Stimulated activated naive CD8-positive, alpha-beta T cell treated with anti-CD3 and anti-CD28 coated beads, Interleukin-15, Interleukin-2, amounts not matched to agents 100 ng/mL and 50 ng/mL, for 24 hours (primary cell): ENCODE results near the gene ZNF821.
"Not testable (repeated sequence)": the region's sequence is repeated elsewhere in the genome, so short reads cannot be mapped to it uniquely, and the experiment has no call there.

Source experiments
- H3K27ac Mint-ChIP-seq: one replicate; pipeline ENCODE4 v1.8.0; 2021; ENCODE audit warnings: mild to moderate bottlenecking, mixed read lengths
- H3K27me3 Mint-ChIP-seq: one replicate; pipeline ENCODE4 v1.8.0; 2021; ENCODE audit warnings: mixed read lengths
- H3K36me3 Mint-ChIP-seq: one replicate; pipeline ENCODE4 v1.8.0; 2021; ENCODE audit warnings: low read depth, mixed read lengths
- H3K4me1 Mint-ChIP-seq: one replicate; pipeline ENCODE4 v1.8.0; 2021; ENCODE audit warnings: low read depth, mixed read lengths
- H3K4me3 Mint-ChIP-seq: one replicate; pipeline ENCODE4 v1.8.0; 2021; ENCODE audit warnings: mild to moderate bottlenecking, mixed read lengths
- H3K9me3 Mint-ChIP-seq: one replicate; pipeline ENCODE4 v1.8.0; 2021; ENCODE audit warnings: mixed read lengths

ZNF821 gene

GRCh38 chr16:71885261-71885650 lies 1.3 kb upstream of the ZNF821 start:
- H3K36me3 Mint-ChIP-seq: no peaks in the 10 kb centered on the region
- peaks cover 11% of the 10 kb centered on the region for H3K27me3 Mint-ChIP-seq
- H3K27ac Mint-ChIP-seq: peak overlapping the region; percentile 76
- H3K4me3 Mint-ChIP-seq: peak overlapping the region; percentile 89
- no peaks in the 10 kb centered on the region for H3K9me3 Mint-ChIP-seq
- peaks cover 43% of the 10 kb centered on the region for H3K4me1 Mint-ChIP-seq

GRCh38 chr16:71883168-71883848 lies 674 bp downstream of the ZNF821 start:
- Mint-ChIP-seq H3K36me3 (peaks cover 12% of the 10 kb centered on the region), H3K27me3 (peaks cover 11% of the 10 kb centered on the region), H3K4me1 (peaks cover 49% of the 10 kb centered on the region), H3K9me3 (no peaks in the 10 kb centered on the region), H3K27ac (peak overlapping the region; percentile 59), H3K4me3 (peak overlapping the region; percentile 81)

- H3K4me3 Mint-ChIP-seq: peak overlapping the region; percentile 81
- no peaks in the 10 kb centered on the region for H3K9me3 Mint-ChIP-seq
- peaks cover 12% of the 10 kb centered on the region for H3K36me3 Mint-ChIP-seq
- H3K27me3 Mint-ChIP-seq: peaks cover 11% of the 10 kb centered on the region
- H3K4me1 Mint-ChIP-seq: peaks cover 49% of the 10 kb centered on the region
- H3K27ac Mint-ChIP-seq: peak overlapping the region; percentile 59
Observed at GRCh38 chr16:71882505-71883167, 1.3 kb downstream of the ZNF821 start.

GRCh38 chr16:71880176-71880575 lies 3.8 kb downstream of the ZNF821 start:
- Mint-ChIP-seq H3K27ac (no peak overlapping the region), H3K4me1 (peaks cover 44% of the 10 kb centered on the region), H3K36me3 (peaks cover 12% of the 10 kb centered on the region), H3K4me3 (no peak overlapping the region), H3K9me3 (no peaks in the 10 kb centered on the region), H3K27me3 (peaks cover 6% of the 10 kb centered on the region)

- H3K36me3 Mint-ChIP-seq: peaks cover 12% of the 10 kb centered on the region
- no peaks in the 10 kb centered on the region for H3K9me3 Mint-ChIP-seq
- H3K4me1 Mint-ChIP-seq: peaks cover 36% of the 10 kb centered on the region
- H3K27ac Mint-ChIP-seq: no peak overlapping the region
- no peak overlapping the region for H3K4me3 Mint-ChIP-seq
- no peaks in the 10 kb centered on the region for H3K27me3 Mint-ChIP-seq
Observed at GRCh38 chr16:71878911-71879310, 5.1 kb downstream of the ZNF821 start.

GRCh38 chr16:71873199-71873598 lies 10.8 kb downstream of the ZNF821 start:
- H3K27me3 Mint-ChIP-seq: no peaks in the 10 kb centered on the region
- peaks cover 23% of the 10 kb centered on the region for H3K4me1 Mint-ChIP-seq
- no peak overlapping the region for H3K4me3 Mint-ChIP-seq
- no peak overlapping the region for H3K27ac Mint-ChIP-seq
- H3K9me3 Mint-ChIP-seq: no peaks in the 10 kb centered on the region
- H3K36me3 Mint-ChIP-seq: peaks cover 4% of the 10 kb centered on the region

- peaks cover 23% of the 10 kb centered on the region for H3K4me1 Mint-ChIP-seq
- H3K27ac Mint-ChIP-seq: no peak overlapping the region
- no peaks in the 10 kb centered on the region for H3K27me3 Mint-ChIP-seq
- H3K4me3 Mint-ChIP-seq: no peak overlapping the region
- H3K36me3 Mint-ChIP-seq: peaks cover 10% of the 10 kb centered on the region
- H3K9me3 Mint-ChIP-seq: no peaks in the 10 kb centered on the region
Observed at GRCh38 chr16:71870818-71871217, 13.2 kb downstream of the ZNF821 start.

GRCh38 chr16:71869089-71869488 lies 14.9 kb downstream of the ZNF821 start:
- H3K9me3 Mint-ChIP-seq: no peaks in the 10 kb centered on the region
- peaks cover 23% of the 10 kb centered on the region for H3K36me3 Mint-ChIP-seq
- no peak overlapping the region for H3K27ac Mint-ChIP-seq
- H3K4me1 Mint-ChIP-seq: peaks cover 41% of the 10 kb centered on the region
- no peaks in the 10 kb centered on the region for H3K27me3 Mint-ChIP-seq
- H3K4me3 Mint-ChIP-seq: no peak overlapping the region

- H3K9me3 Mint-ChIP-seq: no peaks in the 10 kb centered on the region
- no peak overlapping the region for H3K4me3 Mint-ChIP-seq
- H3K27me3 Mint-ChIP-seq: no peaks in the 10 kb centered on the region
- peaks cover 38% of the 10 kb centered on the region for H3K4me1 Mint-ChIP-seq
- H3K27ac Mint-ChIP-seq: no peak overlapping the region
- H3K36me3 Mint-ChIP-seq: peaks cover 25% of the 10 kb centered on the region
Observed at GRCh38 chr16:71867939-71868338, 16.0 kb downstream of the ZNF821 start.

- not testable (repeated sequence) for H3K4me3 Mint-ChIP-seq, H3K9me3 Mint-ChIP-seq, H3K27me3 Mint-ChIP-seq, H3K27ac Mint-ChIP-seq
- peaks cover 25% of the 10 kb centered on the region for H3K36me3 Mint-ChIP-seq
- peaks cover 32% of the 10 kb centered on the region for H3K4me1 Mint-ChIP-seq
Observed at GRCh38 chr16:71867175-71867574, 16.8 kb downstream of the ZNF821 start.

- Mint-ChIP-seq H3K4me3 (no peak overlapping the region), H3K4me1 (peaks cover 23% of the 10 kb centered on the region), H3K36me3 (peaks cover 20% of the 10 kb centered on the region), H3K9me3 (no peaks in the 10 kb centered on the region), H3K27me3 (no peaks in the 10 kb centered on the region), H3K27ac (peak overlapping the region; percentile 77)
Observed at GRCh38 chr16:71865173-71865863, 18.7 kb downstream of the ZNF821 start.

GRCh38 chr16:71863995-71864394 lies 20.0 kb downstream of the ZNF821 start:
- H3K4me1 Mint-ChIP-seq: peaks cover 19% of the 10 kb centered on the region
- H3K27me3 Mint-ChIP-seq: no peaks in the 10 kb centered on the region

GRCh38 chr16:71859762-71860521 lies 24.0 kb downstream of the ZNF821 start:
- no peak overlapping the region for H3K27ac Mint-ChIP-seq
- no peaks in the 10 kb centered on the region for H3K9me3 Mint-ChIP-seq
- H3K4me1 Mint-ChIP-seq: peaks cover 28% of the 10 kb centered on the region
- H3K27me3 Mint-ChIP-seq: no peaks in the 10 kb centered on the region
- no peak overlapping the region for H3K4me3 Mint-ChIP-seq
- H3K36me3 Mint-ChIP-seq: peaks cover 13% of the 10 kb centered on the region

More at GRCh38 chr16:71863995-71864394, 20.0 kb downstream of the ZNF821 start:
- Mint-ChIP-seq H3K9me3 (no peaks in the 10 kb centered on the region), H3K4me3 (no peak overlapping the region), H3K27ac (peak overlapping the region; percentile 47), H3K36me3 (peaks cover 20% of the 10 kb centered on the region)

GRCh38 chr16:71855937-71856662 lies 27.9 kb downstream of the ZNF821 start:
- Mint-ChIP-seq H3K27me3 (no peaks in the 10 kb centered on the region), H3K9me3 (no peaks in the 10 kb centered on the region), H3K4me1 (peaks cover 48% of the 10 kb centered on the region), H3K4me3 (no peak overlapping the region), H3K36me3 (peaks cover 22% of the 10 kb centered on the region), H3K27ac (peak overlapping the region; percentile 59)
